ENCODE data around the gene NDUFA7.

NDUFA7 gene

DNA sequence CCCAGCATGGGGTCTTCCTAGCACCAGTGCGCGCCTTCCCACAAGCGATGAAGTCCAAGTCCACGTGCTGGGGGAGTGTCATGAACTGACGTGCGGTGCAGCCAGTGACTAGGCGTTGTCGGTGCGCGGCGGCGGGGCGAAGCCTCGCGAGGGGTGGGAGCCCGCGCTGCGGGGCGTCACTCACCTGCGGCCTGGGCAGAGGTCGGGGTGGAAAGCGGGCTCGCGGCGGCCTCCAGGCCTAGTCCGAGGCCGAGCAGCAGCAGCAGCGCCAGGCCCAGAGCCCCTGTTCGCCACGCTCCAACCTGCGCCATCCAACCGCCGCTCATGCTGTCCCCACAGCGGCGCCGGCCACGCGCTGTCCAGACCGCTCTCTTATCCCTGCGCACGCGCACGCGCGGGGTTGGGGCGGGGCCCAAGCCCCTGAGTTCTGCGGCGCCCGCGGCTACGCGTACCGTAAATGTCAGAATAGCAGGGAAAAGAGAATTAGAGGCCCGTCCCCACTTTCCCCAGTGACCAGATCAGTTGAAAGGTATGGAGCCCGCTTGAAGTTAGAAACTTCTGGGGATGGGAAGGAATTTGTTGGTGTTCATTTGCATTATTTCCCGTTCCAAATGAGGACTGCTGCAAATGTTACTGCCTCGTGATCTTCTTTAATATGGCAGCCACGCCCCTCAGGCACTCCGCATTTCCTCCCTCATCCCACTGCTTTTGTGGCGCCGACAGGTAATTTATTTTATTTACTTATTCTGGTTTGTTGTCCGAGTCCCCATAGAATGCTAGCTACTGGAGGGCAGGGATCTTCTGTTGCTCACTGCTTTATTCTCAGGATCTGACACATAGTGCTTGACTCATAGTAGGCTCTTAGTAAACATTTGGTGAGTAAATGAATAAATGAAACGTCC, 13.0 kb downstream of the NDUFA7 start, which contains the start of gene CD320:
CD320 (minus strand) TSS at position 394 of the 902 bp plus-strand sequence; CDS start at position 326, 68 bp downstream.
- ATAC-seq: peak; percentile 94
- TF ChIP-seq CREB5 (CRISPR knock-in tag; IDR thresholded peaks at IDR 0.05; ENCODE audit: low read depth) (no peak), TCF4 (CRISPR knock-in tag; IDR thresholded peaks at IDR 0.05; ENCODE audit: borderline replicate concordance) (no peak), GLIS3 (CRISPR knock-in tag; IDR thresholded peaks at IDR 0.05) (peak; percentile 76; the same call in 1 of the 2 replicates), PPARA (CRISPR knock-in tag; IDR thresholded peaks at IDR 0.05; ENCODE audit: borderline replicate concordance) (no peak), ZC3H10 (CRISPR knock-in tag; IDR thresholded peaks at IDR 0.05) (peak; percentile 34; the same call in 1 of the 2 replicates)

DNA sequence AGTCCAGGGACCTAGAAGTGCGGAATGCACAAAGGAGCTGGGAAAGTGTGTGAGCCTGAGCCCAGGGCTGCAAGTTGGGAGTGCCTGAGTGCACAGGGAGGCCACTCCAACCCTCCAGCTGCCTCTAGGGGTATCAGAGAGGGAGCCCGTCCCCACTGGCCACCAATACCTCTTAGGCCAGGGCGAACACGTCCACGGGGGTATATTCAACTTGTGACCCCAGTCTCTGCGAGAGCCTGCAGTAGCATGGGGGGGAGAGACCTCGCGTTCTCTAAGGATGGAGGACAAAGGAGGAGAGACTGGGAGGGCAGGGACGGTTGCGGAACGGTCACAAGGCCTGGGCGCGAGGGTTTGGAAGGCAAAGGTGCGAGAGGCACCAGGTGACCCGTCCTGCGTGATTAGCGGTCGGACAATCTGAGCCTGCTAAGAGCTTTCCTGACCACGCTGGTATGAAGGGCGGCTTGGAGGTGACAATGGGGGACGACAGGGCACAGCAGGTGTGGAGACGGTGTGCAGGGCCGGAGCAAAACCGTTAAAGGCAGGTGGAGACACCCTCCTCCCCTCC, 13.7 kb downstream of the NDUFA7 start:
- ATAC-seq: peak; percentile 40
- no peak for TF ChIP-seq PATZ1 (CRISPR knock-in tag; IDR thresholded peaks at IDR 0.05; ENCODE audit: borderline replicate concordance)
- no peak for TF ChIP-seq ZFP30 (CRISPR knock-in tag; IDR thresholded peaks at IDR 0.05)
- TF ChIP-seq OSR1 (CRISPR knock-in tag; IDR thresholded peaks at IDR 0.05): no peak
- TF ChIP-seq TCF4 (CRISPR knock-in tag; IDR thresholded peaks at IDR 0.05; ENCODE audit: borderline replicate concordance): no peak
- no peak for TF ChIP-seq CREB5 (CRISPR knock-in tag; IDR thresholded peaks at IDR 0.05; ENCODE audit: low read depth)
- TF ChIP-seq ZC3H10 (CRISPR knock-in tag; IDR thresholded peaks at IDR 0.05): no peak
- no peak for TF ChIP-seq ISL1 (CRISPR knock-in tag; IDR thresholded peaks at IDR 0.05)
- no peak for TF ChIP-seq ZNF70 (CRISPR knock-in tag; IDR thresholded peaks at IDR 0.05)
- TF ChIP-seq ZNF565 (CRISPR knock-in tag; conservative IDR thresholded peaks at IDR 0.05; ENCODE audit: low read depth): no peak
- TF ChIP-seq ARNTL (CRISPR knock-in tag; IDR thresholded peaks at IDR 0.05; ENCODE audit: borderline replicate concordance, low read depth): no peak
- TF ChIP-seq ESRRG (CRISPR knock-in tag; IDR thresholded peaks at IDR 0.05): no peak
- no peak for TF ChIP-seq PPARA (CRISPR knock-in tag; IDR thresholded peaks at IDR 0.05; ENCODE audit: borderline replicate concordance)
- TF ChIP-seq SNAI2 (CRISPR knock-in tag; IDR thresholded peaks at IDR 0.05): no peak
- no peak for TF ChIP-seq RARB (CRISPR knock-in tag; IDR thresholded peaks at IDR 0.05)
- no peak for TF ChIP-seq ZFP3 (CRISPR knock-in tag; IDR thresholded peaks at IDR 0.05)
- TF ChIP-seq CSDC2 (CRISPR knock-in tag; IDR thresholded peaks at IDR 0.05): no peak
- TF ChIP-seq, protein P1, sequence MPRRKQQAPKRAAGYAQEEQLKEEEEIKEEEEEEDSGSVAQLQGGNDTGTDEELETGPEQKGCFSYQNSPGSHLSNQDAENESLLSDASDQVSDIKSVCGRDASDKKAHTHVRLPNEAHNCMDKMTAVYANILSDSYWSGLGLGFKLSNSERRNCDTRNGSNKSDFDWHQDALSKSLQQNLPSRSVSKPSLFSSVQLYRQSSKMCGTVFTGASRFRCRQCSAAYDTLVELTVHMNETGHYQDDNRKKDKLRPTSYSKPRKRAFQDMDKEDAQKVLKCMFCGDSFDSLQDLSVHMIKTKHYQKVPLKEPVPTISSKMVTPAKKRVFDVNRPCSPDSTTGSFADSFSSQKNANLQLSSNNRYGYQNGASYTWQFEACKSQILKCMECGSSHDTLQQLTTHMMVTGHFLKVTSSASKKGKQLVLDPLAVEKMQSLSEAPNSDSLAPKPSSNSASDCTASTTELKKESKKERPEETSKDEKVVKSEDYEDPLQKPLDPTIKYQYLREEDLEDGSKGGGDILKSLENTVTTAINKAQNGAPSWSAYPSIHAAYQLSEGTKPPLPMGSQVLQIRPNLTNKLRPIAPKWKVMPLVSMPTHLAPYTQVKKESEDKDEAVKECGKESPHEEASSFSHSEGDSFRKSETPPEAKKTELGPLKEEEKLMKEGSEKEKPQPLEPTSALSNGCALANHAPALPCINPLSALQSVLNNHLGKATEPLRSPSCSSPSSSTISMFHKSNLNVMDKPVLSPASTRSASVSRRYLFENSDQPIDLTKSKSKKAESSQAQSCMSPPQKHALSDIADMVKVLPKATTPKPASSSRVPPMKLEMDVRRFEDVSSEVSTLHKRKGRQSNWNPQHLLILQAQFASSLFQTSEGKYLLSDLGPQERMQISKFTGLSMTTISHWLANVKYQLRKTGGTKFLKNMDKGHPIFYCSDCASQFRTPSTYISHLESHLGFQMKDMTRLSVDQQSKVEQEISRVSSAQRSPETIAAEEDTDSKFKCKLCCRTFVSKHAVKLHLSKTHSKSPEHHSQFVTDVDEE (CRISPR knock-in tag; IDR thresholded peaks at IDR 0.05): no peak
- TF ChIP-seq BACH2 (CRISPR knock-in tag; IDR thresholded peaks at IDR 0.05; ENCODE audit: borderline replicate concordance): no peak

- no peak for ATAC-seq
- TF ChIP-seq SNAI2 (CRISPR knock-in tag; IDR thresholded peaks at IDR 0.05) (no peak), POU6F1 (CRISPR knock-in tag; IDR thresholded peaks at IDR 0.05; ENCODE audit: borderline replicate concordance, low read depth) (no peak), ESRRG (CRISPR knock-in tag; IDR thresholded peaks at IDR 0.05) (no peak), ZNF565 (CRISPR knock-in tag; conservative IDR thresholded peaks at IDR 0.05; ENCODE audit: low read depth) (no peak), CREB5 (CRISPR knock-in tag; IDR thresholded peaks at IDR 0.05; ENCODE audit: low read depth) (no peak), ZNF8 (CRISPR knock-in tag; IDR thresholded peaks at IDR 0.05) (no peak), ISL1 (CRISPR knock-in tag; IDR thresholded peaks at IDR 0.05) (no peak), ZC3H10 (CRISPR knock-in tag; IDR thresholded peaks at IDR 0.05) (no peak), GLIS3 (CRISPR knock-in tag; IDR thresholded peaks at IDR 0.05) (no peak)
- TF ChIP-seq, protein P2, sequence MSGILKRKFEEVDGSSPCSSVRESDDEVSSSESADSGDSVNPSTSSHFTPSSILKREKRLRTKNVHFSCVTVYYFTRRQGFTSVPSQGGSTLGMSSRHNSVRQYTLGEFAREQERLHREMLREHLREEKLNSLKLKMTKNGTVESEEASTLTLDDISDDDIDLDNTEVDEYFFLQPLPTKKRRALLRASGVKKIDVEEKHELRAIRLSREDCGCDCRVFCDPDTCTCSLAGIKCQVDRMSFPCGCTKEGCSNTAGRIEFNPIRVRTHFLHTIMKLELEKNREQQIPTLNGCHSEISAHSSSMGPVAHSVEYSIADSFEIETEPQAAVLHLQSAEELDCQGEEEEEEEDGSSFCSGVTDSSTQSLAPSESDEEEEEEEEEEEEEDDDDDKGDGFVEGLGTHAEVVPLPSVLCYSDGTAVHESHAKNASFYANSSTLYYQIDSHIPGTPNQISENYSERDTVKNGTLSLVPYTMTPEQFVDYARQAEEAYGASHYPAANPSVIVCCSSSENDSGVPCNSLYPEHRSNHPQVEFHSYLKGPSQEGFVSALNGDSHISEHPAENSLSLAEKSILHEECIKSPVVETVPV (CRISPR knock-in tag; IDR thresholded peaks at IDR 0.05): no peak
Measured at GRCh38 chr19:8306235-8307054, 14.7 kb downstream of the NDUFA7 start.

All from SK-N-SH treated with all-trans-retinoic acid at 6 μM for 48 hours (cell line).